ENCODE results near the gene KRTAP5-4.
A peak's percentile ranks its signal among the peaks of the same experiment; 100 is the strongest.
"Not testable (repeated sequence)": the region's sequence is repeated elsewhere in the genome, so short reads cannot be mapped to it uniquely, and the experiment has no call there.

KRTAP5-4 gene

GRCh38 chr11:1652771-1653540, 31.0 kb upstream of the KRTAP5-4 start:
- peak; percentile 75 for DNase-seq (ENCODE audit: low spot score)

GRCh38 chr11:1652442-1652770, 30.5 kb upstream of the KRTAP5-4 start:
- no peak for DNase-seq (ENCODE audit: low spot score)

GRCh38 chr11:1652026-1652425, 30.1 kb upstream of the KRTAP5-4 start:
- DNase-seq (ENCODE audit: low spot score) = no peak

- DNase-seq (ENCODE audit: low spot score) = no peak
These were observed 29.6 kb upstream of the KRTAP5-4 start for GRCh38 chr11:1651411-1651980.

- no peak for DNase-seq (ENCODE audit: low spot score)
These were observed 29.0 kb upstream of the KRTAP5-4 start for GRCh38 chr11:1650918-1651262.

- DNase-seq (ENCODE audit: low spot score) = no peak
These were observed 28.3 kb upstream of the KRTAP5-4 start for GRCh38 chr11:1650034-1650917.

GRCh38 chr11:1648653-1649420, 26.9 kb upstream of the KRTAP5-4 start:
- no peak for DNase-seq (ENCODE audit: low spot score)

GRCh38 chr11:1647901-1648652, 26.1 kb upstream of the KRTAP5-4 start:
- DNase-seq (ENCODE audit: low spot score) = no peak

GRCh38 chr11:1646540-1646939, 24.6 kb upstream of the KRTAP5-4 start:
- not testable (repeated sequence) for DNase-seq (ENCODE audit: low spot score)

- DNase-seq (ENCODE audit: low spot score) = no peak
These were observed 23.5 kb upstream of the KRTAP5-4 start for GRCh38 chr11:1645357-1645821.

GRCh38 chr11:1644601-1645356, 22.8 kb upstream of the KRTAP5-4 start:
- no peak for DNase-seq (ENCODE audit: low spot score)

- no peak for DNase-seq (ENCODE audit: low spot score)
These were observed 21.3 kb upstream of the KRTAP5-4 start for GRCh38 chr11:1643146-1643690.

- DNase-seq (ENCODE audit: low spot score) = no peak
These were observed 20.6 kb upstream of the KRTAP5-4 start for GRCh38 chr11:1642288-1643145.

GRCh38 chr11:1641096-1641495, 19.2 kb upstream of the KRTAP5-4 start:
- DNase-seq (ENCODE audit: low spot score) = no peak

- peak; percentile 15 for DNase-seq (ENCODE audit: low spot score)
These were observed 18.4 kb upstream of the KRTAP5-4 start for GRCh38 chr11:1640076-1640946.

GRCh38 chr11:1639666-1640065, 17.7 kb upstream of the KRTAP5-4 start:
- no peak for DNase-seq (ENCODE audit: low spot score)

- no peak for DNase-seq (ENCODE audit: low spot score)
These were observed 17.2 kb upstream of the KRTAP5-4 start for GRCh38 chr11:1639102-1639620.

GRCh38 chr11:1638344-1638743, 16.4 kb upstream of the KRTAP5-4 start:
- DNase-seq (ENCODE audit: low spot score) = no peak

Data from CD4-positive, alpha-beta T cell treated with Interleukin-2 at 100 ng/mL for 4 hours (primary cell).